Thyroid gland (tissue), 4 donors: ENCODE results near the gene KCNJ6. TPM values are rescaled to one million over a fixed set of nuclear protein-coding genes. Genes with fewer than 3 reads are reported as not detected.

Source experiments
- DNase-seq, 2 donors: peaks; one replicate each; pipeline ENCODE4 v3.0.0-alpha.2; 2019
- H3K27ac ChIP-seq, 3 donors: fragments of 200-600 bp; sonication (generic); 1 replicate in 2 of 3; 2 replicates in 1 of 3; pipeline ENCODE4 v1.5.1; 2016 to 2019; ENCODE audit warnings: mild to moderate bottlenecking in 1 of 3, moderate library complexity in 1 of 3
- H3K27me3 ChIP-seq: fragments of 200-600 bp; sonication (generic); one replicate; pipeline ENCODE4 v1.5.1; 2019
- H3K36me3 ChIP-seq, 2 donors: fragments of 200-600 bp; sonication (generic); one replicate each; pipeline ENCODE4 v1.5.1; 2016 to 2019
- H3K4me1 ChIP-seq, 2 donors: fragments of 200-600 bp; sonication (generic); one replicate each; pipeline ENCODE4 v1.5.1; 2017 to 2019
- H3K4me3 ChIP-seq, 3 donors: fragments of 200-600 bp; sonication (generic); replicated peaks in 1 of 3; 1 replicate in 2 of 3; 2 replicates in 1 of 3; pipeline ENCODE4 v1.5.1; 2016; ENCODE audit warnings: mild to moderate bottlenecking in 1 of 3
- H3K9me3 ChIP-seq: fragments of 200-600 bp; sonication (generic); one replicate; pipeline ENCODE4 v1.5.1; 2017
- CTCF ChIP-seq, 6 experiments: fragments of 200-600 bp in 3 of 6; fragments of 450-650 bp in 3 of 6; sonication (generic) in 3 of 6; IDR thresholded peaks; one replicate each; pipeline ENCODE4 v1.5.1; 2016 to 2019; ENCODE audit warnings: antibody characterized with exemption in 6 of 6, mild to moderate bottlenecking in 2 of 6, inconsistent platforms in 1 of 6, moderate library complexity in 1 of 6
- POLR2A ChIP-seq, 2 donors: fragments of 450-650 bp; IDR thresholded peaks; one replicate each; pipeline ENCODE4 v1.6.1; 2017; ENCODE audit warnings: antibody characterized with exemption in 2 of 2, mild to moderate bottlenecking in 2 of 2, moderate library complexity in 1 of 2
- WGBS, 2 donors: methylation state at CpG; one replicate each; pipeline ENCODE4 v1.1.5; 2017; 5-methylcytosine and 5-hydroxymethylcytosine counted together
- intact Hi-C: fragments of 100-400 bp; cut with DNase I; formaldehyde crosslinking; loops from one replicate; pipeline ENCODE4 v1.15.1; 2023
- total RNA-seq, 4 donors: library from RNA; depleted of rRNA; stranded (reverse); fragments of >200 nt; gene quantifications; one replicate each; pipeline ENCODE4 v1.2.3, GENCODE V29; 2016

Gene KCNJ6
- total RNA-seq, 4 donors from 2014 or later = not detected

- 96% methylated on average over 3 of the region's 3 CpGs for WGBS, 2 donors
- H3K27ac ChIP-seq = no peak overlapping the region
Observed at GRCh38 chr21:37628362-37628761, 287.9 kb downstream of the KCNJ6 start.

GRCh38 chr21:37627561-37627960, 288.7 kb downstream of the KCNJ6 start:
- H3K36me3 ChIP-seq = no peaks in the 10 kb centered on the region
- H3K9me3 ChIP-seq = no peaks in the 10 kb centered on the region
- peaks cover 0 to 3% of the 10 kb centered on the region in 2 donors for H3K4me1 ChIP-seq
- intact Hi-C loops = no loop called here
- H3K27me3 ChIP-seq = no peaks in the 10 kb centered on the region
- H3K4me3 ChIP-seq = no peak overlapping the region
- DNase-seq = no peak
- H3K27ac ChIP-seq = no peak overlapping the region
- WGBS, 2 donors = 91 to 98% methylated on average over 2 of the region's 2 CpGs
- no peak for TF ChIP-seq CTCF (IDR thresholded peaks at IDR 0.05)
- no peak for TF ChIP-seq POLR2A (IDR thresholded peaks at IDR 0.05)

More at GRCh38 chr21:37628362-37628761, 287.9 kb downstream of the KCNJ6 start:
- intact Hi-C loops = no loop called here
- TF ChIP-seq CTCF (IDR thresholded peaks at IDR 0.05) (no peak), POLR2A (IDR thresholded peaks at IDR 0.05) (no peak)
- H3K9me3 ChIP-seq = no peaks in the 10 kb centered on the region
- no peaks in the 10 kb centered on the region for H3K36me3 ChIP-seq
- H3K4me3 ChIP-seq = no peak overlapping the region
- no peaks in the 10 kb centered on the region for H3K27me3 ChIP-seq
- no peak for DNase-seq
- peaks cover 0 to 3% of the 10 kb centered on the region in 2 donors for H3K4me1 ChIP-seq

- H3K27me3 ChIP-seq = no peaks in the 10 kb centered on the region
- no peak for DNase-seq
- no peaks in the 10 kb centered on the region for H3K9me3 ChIP-seq
- TF ChIP-seq POLR2A (IDR thresholded peaks at IDR 0.05) (no peak), CTCF (IDR thresholded peaks at IDR 0.05) (no peak)
- no peak overlapping the region for H3K4me3 ChIP-seq
- no peak overlapping the region for H3K27ac ChIP-seq
- intact Hi-C loops = no loop called here
- no peaks in the 10 kb centered on the region for H3K36me3 ChIP-seq
- H3K4me1 ChIP-seq = peaks cover 0 to 3% of the 10 kb centered on the region in 2 donors
- 49 to 57% methylated on average over 4 of the region's 4 CpGs for WGBS, 2 donors
Observed at GRCh38 chr21:37627074-37627473, 289.2 kb downstream of the KCNJ6 start.

- intact Hi-C loops = no loop called here
- no peaks in the 10 kb centered on the region for H3K36me3 ChIP-seq
- TF ChIP-seq CTCF (IDR thresholded peaks at IDR 0.05) (no peak), POLR2A (IDR thresholded peaks at IDR 0.05) (no peak)
- DNase-seq = no peak
- H3K4me1 ChIP-seq = no peaks in the 10 kb centered on the region
- H3K4me3 ChIP-seq = no peak overlapping the region
- 73 to 79% methylated on average over 6 of the region's 6 CpGs for WGBS, 2 donors
- no peak overlapping the region for H3K27ac ChIP-seq
- no peaks in the 10 kb centered on the region for H3K9me3 ChIP-seq
- no peaks in the 10 kb centered on the region for H3K27me3 ChIP-seq
Observed at GRCh38 chr21:37626320-37626719, 289.9 kb downstream of the KCNJ6 start.

GRCh38 chr21:37623689-37624088, 292.6 kb downstream of the KCNJ6 start:
- H3K9me3 ChIP-seq = no peaks in the 10 kb centered on the region
- H3K4me3 ChIP-seq = no peak overlapping the region
- no peak for TF ChIP-seq POLR2A (IDR thresholded peaks at IDR 0.05)
- no peak for TF ChIP-seq CTCF (IDR thresholded peaks at IDR 0.05)
- no peaks in the 10 kb centered on the region for H3K27me3 ChIP-seq
- no peak for DNase-seq
- 80 to 90% methylated on average over 3 of the region's 3 CpGs for WGBS, 2 donors
- H3K4me1 ChIP-seq = no peaks in the 10 kb centered on the region
- intact Hi-C loops = no loop called here
- no peaks in the 10 kb centered on the region for H3K36me3 ChIP-seq
- H3K27ac ChIP-seq = no peak overlapping the region
